ENCODE measurements around the gene TXNDC5. TPM values are rescaled to one million over a fixed set of nuclear protein-coding genes. Genes with fewer than 3 reads are reported as not detected.
A peak's percentile ranks its signal among the peaks of the same experiment; 100 is the strongest.

Gene TXNDC5
- total and polyA plus RNA-seq, 2 of the 13 experiments (the other 11 are each of a cell fraction or from before 2014, with no cell fraction given), result 287 to 578 TPM

DNA sequence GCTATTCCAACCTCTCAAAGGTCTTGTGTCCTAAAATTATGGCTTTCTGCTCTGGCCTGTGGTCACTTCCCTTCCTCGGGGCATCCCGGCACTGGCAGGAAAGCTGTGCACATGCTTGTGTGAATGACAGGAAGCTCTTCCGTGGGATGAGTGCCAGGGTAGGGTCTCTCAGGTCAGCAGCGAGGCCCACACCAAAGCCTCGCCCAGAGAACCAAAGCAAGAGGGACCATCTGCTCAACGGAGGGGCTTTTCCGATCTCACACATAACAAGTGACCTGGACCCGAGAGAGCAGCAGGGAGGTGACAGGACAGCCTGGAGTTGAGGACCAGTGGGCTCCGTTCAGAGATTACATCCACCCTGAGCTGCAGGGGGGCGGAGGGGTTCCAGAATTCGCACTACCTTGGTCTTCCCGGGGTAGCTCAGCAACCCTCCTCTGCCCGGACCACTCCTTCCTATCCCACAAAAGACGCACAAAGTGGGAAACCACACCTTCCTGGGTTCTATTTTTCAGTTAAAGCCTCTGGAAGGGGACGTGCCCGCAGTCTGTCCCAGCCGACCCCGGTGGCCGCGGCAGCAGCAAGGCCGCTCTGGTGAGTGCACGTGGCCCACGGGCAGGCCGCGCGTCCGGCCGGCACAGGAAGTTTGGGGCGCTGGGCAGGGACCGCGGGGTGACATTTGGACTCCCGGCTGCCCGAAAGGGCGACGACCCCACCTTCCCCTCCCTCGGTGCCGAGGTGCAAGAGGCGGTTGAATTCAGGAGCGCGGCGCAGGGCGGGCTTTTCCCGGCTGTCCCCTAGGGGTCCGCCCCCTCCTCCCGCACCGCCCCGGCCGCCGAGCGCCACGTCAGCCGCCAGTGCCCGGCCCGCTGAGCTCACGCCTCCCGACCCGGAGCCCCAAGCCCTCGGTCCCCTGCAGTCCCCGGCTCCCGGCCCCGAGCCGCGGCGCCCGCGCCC is 988 bp downstream of the TXNDC5 start (continued):
- TF ChIP-seq, protein P1, sequence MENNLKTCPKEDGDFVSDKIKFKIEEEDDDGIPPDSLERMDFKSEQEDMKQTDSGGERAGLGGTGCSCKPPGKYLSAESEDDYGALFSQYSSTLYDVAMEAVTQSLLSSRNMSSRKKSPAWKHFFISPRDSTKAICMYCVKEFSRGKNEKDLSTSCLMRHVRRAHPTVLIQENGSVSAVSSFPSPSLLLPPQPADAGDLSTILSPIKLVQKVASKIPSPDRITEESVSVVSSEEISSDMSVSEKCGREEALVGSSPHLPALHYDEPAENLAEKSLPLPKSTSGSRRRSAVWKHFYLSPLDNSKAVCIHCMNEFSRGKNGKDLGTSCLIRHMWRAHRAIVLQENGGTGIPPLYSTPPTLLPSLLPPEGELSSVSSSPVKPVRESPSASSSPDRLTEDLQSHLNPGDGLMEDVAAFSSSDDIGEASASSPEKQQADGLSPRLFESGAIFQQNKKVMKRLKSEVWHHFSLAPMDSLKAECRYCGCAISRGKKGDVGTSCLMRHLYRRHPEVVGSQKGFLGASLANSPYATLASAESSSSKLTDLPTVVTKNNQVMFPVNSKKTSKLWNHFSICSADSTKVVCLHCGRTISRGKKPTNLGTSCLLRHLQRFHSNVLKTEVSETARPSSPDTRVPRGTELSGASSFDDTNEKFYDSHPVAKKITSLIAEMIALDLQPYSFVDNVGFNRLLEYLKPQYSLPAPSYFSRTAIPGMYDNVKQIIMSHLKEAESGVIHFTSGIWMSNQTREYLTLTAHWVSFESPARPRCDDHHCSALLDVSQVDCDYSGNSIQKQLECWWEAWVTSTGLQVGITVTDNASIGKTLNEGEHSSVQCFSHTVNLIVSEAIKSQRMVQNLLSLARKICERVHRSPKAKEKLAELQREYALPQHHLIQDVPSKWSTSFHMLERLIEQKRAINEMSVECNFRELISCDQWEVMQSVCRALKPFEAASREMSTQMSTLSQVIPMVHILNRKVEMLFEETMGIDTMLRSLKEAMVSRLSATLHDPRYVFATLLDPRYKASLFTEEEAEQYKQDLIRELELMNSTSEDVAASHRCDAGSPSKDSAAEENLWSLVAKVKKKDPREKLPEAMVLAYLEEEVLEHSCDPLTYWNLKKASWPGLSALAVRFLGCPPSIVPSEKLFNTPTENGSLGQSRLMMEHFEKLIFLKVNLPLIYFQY (CRISPR knock-in tag; IDR thresholded peaks at IDR 0.05; ENCODE audit: borderline replicate concordance), result peak; percentile 73
- TF ChIP-seq HDAC1 (CRISPR knock-in tag; IDR thresholded peaks at IDR 0.05), result peak; percentile 99
- TF ChIP-seq AGO1 (IDR thresholded peaks at IDR 0.05; ENCODE audit: low read depth, low read length, poor library complexity, severe bottlenecking), result peak; percentile 89
- TF ChIP-seq HBP1 (CRISPR knock-in tag; IDR thresholded peaks at IDR 0.05; ENCODE audit: low read depth), result no peak; the same call in 1 of the 2 replicates
- TF ChIP-seq HDAC2 (CRISPR knock-in tag; IDR thresholded peaks at IDR 0.05), result peak; percentile 79
- TF ChIP-seq E2F1 (CRISPR knock-in tag; IDR thresholded peaks at IDR 0.05), result peak; percentile 75
- 0 out of 2 replicates have a peak, but pooled peaks have one; percentile 64 for TF ChIP-seq SRY (CRISPR knock-in tag; IDR thresholded peaks at IDR 0.05)
- TF ChIP-seq SMARCE1 (IDR thresholded peaks at IDR 0.05; ENCODE audit: borderline replicate concordance), result no peak
- no peak for TF ChIP-seq ZSCAN30 (CRISPR knock-in tag; IDR thresholded peaks at IDR 0.05)
- peak; percentile 82 for TF ChIP-seq IRF9 (CRISPR knock-in tag; IDR thresholded peaks at IDR 0.05; ENCODE audit: borderline replicate concordance)
- TF ChIP-seq RCOR2 (CRISPR knock-in tag; IDR thresholded peaks at IDR 0.05), result no peak
- peak; percentile 85; the same call in 1 of the 2 replicates for TF ChIP-seq KLF9 (CRISPR knock-in tag; IDR thresholded peaks at IDR 0.05; ENCODE audit: low read depth)
- TF ChIP-seq ZNF816 (CRISPR knock-in tag; IDR thresholded peaks at IDR 0.05; ENCODE audit: borderline replicate concordance), result peak; percentile 94; the same call in 1 of the 2 replicates
- TF ChIP-seq RORA (CRISPR knock-in tag; IDR thresholded peaks at IDR 0.05), result no peak
- peak; percentile 65; the same call in 1 of the 2 replicates for TF ChIP-seq ZNF558 (CRISPR knock-in tag; IDR thresholded peaks at IDR 0.05; ENCODE audit: borderline replicate concordance)
- 0 out of 2 replicates have a peak, but pooled peaks have one; percentile 28 for TF ChIP-seq SNAI1 (CRISPR knock-in tag; IDR thresholded peaks at IDR 0.05; ENCODE audit: borderline replicate concordance)
- TF ChIP-seq, protein P2, sequence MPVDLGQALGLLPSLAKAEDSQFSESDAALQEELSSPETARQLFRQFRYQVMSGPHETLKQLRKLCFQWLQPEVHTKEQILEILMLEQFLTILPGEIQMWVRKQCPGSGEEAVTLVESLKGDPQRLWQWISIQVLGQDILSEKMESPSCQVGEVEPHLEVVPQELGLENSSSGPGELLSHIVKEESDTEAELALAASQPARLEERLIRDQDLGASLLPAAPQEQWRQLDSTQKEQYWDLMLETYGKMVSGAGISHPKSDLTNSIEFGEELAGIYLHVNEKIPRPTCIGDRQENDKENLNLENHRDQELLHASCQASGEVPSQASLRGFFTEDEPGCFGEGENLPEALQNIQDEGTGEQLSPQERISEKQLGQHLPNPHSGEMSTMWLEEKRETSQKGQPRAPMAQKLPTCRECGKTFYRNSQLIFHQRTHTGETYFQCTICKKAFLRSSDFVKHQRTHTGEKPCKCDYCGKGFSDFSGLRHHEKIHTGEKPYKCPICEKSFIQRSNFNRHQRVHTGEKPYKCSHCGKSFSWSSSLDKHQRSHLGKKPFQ (CRISPR knock-in tag; IDR thresholded peaks at IDR 0.05; ENCODE audit: insufficient replicate concordance), result no peak
- 0 out of 2 replicates have a peak, but pooled peaks have one; percentile 68 for TF ChIP-seq FOXM1 (CRISPR knock-in tag; IDR thresholded peaks at IDR 0.05)
- TF ChIP-seq TCF7L2 (IDR thresholded peaks at IDR 0.05; ENCODE audit: low read depth, low read length), result no peak

Data from HepG2 (cell line).